ENCODE results near the gene ZNF587B.

DNA sequence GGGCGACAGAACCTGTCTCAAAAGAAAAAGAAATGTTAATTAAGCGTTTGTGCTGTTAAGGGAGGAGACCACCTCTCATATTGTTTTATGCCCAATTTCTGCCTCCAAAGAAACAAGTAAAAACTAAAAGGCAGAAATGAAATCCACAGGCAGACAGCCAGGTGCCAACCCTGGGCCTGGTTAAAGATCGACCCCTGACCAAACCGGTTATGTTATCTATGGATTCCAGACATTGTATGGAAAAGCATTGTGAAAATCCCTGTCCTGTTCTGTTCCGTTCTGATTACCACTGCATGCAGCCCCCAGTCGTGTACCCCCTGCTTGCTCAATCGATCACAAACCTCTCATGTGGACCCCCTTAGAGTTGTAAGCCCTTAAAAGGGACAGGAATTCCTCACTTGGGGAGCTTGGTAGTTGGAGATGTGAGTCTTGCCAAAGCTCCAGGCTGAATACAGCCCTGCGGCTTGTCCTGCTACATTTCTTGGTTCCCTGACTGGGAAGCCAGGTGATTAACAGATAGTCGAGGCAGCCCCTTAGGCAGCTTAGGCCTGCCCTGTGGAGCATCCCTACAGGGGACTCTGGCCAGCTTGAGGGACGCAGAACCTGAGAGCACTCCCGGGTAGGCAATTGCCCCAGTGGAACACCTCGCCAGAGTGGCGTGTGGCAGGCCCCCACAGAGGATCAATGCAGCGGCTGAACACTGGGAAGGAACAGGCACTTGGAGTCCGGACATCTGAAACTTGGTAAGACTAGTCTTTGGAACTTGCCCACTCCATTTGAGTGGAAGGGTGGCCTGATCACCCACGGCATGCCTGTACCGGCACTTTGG, 14.6 kb upstream of the ZNF587B start:
- TF ChIP-seq POLR2AphosphoS5 (IDR thresholded peaks at IDR 0.05): no peak
- TF ChIP-seq, protein P1, sequence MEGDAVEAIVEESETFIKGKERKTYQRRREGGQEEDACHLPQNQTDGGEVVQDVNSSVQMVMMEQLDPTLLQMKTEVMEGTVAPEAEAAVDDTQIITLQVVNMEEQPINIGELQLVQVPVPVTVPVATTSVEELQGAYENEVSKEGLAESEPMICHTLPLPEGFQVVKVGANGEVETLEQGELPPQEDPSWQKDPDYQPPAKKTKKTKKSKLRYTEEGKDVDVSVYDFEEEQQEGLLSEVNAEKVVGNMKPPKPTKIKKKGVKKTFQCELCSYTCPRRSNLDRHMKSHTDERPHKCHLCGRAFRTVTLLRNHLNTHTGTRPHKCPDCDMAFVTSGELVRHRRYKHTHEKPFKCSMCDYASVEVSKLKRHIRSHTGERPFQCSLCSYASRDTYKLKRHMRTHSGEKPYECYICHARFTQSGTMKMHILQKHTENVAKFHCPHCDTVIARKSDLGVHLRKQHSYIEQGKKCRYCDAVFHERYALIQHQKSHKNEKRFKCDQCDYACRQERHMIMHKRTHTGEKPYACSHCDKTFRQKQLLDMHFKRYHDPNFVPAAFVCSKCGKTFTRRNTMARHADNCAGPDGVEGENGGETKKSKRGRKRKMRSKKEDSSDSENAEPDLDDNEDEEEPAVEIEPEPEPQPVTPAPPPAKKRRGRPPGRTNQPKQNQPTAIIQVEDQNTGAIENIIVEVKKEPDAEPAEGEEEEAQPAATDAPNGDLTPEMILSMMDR (IDR thresholded peaks at IDR 0.05 in 8 of 11, conservative IDR thresholded peaks at IDR 0.05 in 3 of 11): no peak
